ENCODE measurements around the gene GPR146. TPM values are rescaled to one million over a fixed set of nuclear protein-coding genes. Genes with fewer than 3 reads are reported as not detected.

Gene GPR146, protein sequence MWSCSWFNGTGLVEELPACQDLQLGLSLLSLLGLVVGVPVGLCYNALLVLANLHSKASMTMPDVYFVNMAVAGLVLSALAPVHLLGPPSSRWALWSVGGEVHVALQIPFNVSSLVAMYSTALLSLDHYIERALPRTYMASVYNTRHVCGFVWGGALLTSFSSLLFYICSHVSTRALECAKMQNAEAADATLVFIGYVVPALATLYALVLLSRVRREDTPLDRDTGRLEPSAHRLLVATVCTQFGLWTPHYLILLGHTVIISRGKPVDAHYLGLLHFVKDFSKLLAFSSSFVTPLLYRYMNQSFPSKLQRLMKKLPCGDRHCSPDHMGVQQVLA
- 1.2 and 1.6 TPM in 2 replicates for total RNA-seq (ENCODE audit: low replicate concordance)

DNA sequence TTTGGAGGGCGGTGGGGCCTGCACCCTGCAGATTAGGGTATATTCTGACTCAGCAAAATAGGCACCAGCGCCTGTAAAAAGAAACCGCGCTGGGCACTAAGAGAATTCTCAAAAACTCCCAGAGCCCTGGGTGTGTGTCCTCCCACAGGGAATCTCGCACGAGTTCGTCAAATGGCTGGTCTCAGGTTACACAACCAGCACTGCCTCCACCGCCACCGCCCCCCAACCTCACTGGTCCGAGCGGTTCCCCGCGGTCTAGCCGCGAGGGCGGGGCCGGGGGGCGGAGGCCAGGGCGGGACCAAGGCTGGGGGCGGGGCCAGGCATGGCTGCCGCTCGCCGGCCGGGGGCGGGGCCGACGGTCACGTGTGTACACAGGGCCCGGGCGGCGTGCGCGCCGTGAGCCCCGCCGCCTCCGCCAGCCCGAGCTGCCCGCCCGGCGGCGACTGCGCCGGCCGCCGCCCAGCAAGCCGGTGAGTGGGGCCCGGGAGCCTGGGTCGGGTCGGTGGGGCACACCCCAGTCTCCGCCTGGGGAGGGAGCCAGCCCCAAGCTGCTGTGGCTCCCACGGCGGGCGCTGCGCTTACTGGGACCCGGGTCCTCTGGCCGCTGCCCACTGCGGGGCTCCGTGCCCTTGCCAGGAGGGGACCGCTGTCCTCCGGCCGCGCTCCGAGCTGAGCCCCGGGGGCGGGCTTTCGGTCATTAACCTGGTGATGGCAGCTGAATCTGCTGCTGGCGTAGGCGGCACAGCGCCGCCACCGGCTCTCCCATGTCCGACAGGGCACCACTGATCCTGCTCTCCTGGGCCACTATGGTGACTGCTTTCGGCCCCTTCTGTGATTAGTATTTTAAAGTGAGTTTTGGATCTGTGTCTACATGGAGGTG, at the start of gene GPR146:
GPR146 (plus strand) TSS at position 358 of the 880 bp plus-strand sequence. CDS start 12,970 bp downstream, outside the sequence.
- peak; percentile 96 for DNase-seq (ENCODE audit: low read depth)
- TF ChIP-seq, protein P1, sequence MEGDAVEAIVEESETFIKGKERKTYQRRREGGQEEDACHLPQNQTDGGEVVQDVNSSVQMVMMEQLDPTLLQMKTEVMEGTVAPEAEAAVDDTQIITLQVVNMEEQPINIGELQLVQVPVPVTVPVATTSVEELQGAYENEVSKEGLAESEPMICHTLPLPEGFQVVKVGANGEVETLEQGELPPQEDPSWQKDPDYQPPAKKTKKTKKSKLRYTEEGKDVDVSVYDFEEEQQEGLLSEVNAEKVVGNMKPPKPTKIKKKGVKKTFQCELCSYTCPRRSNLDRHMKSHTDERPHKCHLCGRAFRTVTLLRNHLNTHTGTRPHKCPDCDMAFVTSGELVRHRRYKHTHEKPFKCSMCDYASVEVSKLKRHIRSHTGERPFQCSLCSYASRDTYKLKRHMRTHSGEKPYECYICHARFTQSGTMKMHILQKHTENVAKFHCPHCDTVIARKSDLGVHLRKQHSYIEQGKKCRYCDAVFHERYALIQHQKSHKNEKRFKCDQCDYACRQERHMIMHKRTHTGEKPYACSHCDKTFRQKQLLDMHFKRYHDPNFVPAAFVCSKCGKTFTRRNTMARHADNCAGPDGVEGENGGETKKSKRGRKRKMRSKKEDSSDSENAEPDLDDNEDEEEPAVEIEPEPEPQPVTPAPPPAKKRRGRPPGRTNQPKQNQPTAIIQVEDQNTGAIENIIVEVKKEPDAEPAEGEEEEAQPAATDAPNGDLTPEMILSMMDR (IDR thresholded peaks at IDR 0.05; ENCODE audit: insufficient read depth, low read length), result peak; percentile 65
- H3K4me3 ChIP-seq (ENCODE audit: low read depth, low read length), result peak within 1 kb of the TSS; percentile 72

DNA sequence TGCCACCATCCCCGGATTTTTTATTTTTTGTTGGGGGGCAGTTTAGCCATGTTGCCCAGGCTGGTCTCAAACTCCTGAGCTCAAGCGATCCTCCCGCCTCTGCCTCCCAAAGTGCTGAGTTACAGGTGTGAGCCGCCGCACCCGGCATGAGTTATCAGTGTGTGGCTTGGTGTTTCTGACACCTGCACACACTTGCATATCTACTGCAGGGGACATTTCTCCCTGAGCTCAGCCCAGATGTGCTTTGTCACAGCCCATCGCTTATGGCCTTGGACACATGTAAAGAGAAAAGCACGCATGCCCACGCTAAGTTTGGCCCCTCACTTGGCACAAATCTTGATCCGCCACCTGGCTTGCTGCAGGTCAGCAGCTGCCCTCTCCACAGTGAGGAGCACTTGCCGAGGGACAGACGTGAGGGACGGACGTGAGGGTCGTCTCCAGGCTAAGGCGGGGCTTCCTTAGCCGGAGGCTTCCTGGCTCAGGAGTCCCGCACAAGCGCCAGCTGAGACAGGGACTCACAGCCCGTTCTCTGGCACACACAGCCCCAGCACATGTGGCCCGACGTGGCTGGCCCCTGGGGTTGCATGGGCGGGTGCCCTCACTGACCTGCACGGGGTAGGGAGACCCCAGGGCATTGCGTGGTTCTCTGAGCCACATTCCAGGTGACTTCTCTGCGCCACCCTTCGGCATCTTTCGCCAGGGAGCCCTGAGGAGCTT, 49.6 kb upstream of the GPR146 start:
- H3K4me3 ChIP-seq (ENCODE audit: low read depth, low read length), result no peak overlapping the region
- DNase-seq (ENCODE audit: low read depth), result no peak
- TF ChIP-seq, protein P1 (IDR thresholded peaks at IDR 0.05; ENCODE audit: insufficient read depth, low read length), result no peak

DNA sequence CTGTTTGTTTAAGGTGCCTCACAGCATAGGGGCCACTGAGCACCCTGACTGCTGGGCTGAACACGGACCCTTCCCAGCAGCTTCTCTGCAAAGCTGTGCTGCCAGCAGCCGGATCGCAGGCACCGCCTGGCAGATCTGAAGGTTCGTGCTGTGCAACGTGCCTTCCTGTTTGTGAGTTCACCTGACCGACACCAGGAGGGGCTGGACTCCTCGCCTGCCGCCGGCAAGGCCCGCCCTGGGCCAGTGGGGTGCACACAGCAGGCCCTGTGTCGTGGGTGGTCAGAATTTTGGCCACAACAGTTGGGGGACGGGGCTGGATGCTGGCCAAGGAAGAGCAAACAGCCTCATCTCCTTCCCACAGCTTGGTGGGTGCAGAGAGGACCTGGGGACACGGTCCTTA, 48.8 kb upstream of the GPR146 start:
- DNase-seq (ENCODE audit: low read depth), result no peak
- TF ChIP-seq, protein P1 (IDR thresholded peaks at IDR 0.05; ENCODE audit: insufficient read depth, low read length), result no peak
- no peak overlapping the region for H3K4me3 ChIP-seq (ENCODE audit: low read depth, low read length)

DNA sequence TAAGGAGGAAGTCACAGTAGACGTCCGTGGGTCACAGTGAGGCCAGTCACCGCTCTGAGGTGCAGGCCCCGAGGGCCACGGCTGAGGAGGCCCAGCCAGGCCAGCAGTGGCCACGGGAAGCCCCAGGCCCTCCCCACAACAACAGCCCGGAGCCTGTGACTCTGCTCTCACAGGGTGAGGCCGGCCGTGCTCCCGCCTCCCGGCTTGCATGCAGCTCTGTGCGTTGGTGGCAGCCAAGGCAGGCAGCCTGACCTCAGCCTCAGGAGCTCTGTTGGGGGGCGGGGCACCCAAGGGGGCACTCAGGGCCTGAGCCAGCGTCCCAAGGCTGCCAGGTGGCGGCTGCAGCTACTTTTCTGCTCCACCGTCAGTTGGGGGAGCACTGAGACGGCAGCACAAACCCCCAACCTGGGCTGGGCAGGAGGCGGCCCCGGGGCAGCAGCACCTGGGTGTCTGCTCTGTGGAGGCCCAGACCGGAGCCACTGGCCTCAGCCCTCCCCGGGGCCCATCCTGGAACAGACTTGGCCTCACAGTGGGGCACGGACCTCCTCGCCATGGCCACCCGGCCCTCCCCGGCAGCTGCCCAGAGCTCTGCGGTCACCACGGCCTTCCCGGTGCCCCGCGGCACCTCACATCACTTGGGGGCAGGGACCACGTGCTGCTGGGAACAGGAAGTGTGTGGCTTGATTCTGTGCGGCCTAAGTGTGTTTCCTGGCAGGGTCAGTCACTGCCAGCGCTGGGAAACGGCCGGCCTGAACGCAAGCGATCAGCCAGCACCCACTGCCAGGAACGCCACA, 48.1 kb upstream of the GPR146 start:
- TF ChIP-seq, protein P1 (IDR thresholded peaks at IDR 0.05; ENCODE audit: insufficient read depth, low read length), result no peak
- no peak for DNase-seq (ENCODE audit: low read depth)
- H3K4me3 ChIP-seq (ENCODE audit: low read depth, low read length), result no peak overlapping the region

DNA sequence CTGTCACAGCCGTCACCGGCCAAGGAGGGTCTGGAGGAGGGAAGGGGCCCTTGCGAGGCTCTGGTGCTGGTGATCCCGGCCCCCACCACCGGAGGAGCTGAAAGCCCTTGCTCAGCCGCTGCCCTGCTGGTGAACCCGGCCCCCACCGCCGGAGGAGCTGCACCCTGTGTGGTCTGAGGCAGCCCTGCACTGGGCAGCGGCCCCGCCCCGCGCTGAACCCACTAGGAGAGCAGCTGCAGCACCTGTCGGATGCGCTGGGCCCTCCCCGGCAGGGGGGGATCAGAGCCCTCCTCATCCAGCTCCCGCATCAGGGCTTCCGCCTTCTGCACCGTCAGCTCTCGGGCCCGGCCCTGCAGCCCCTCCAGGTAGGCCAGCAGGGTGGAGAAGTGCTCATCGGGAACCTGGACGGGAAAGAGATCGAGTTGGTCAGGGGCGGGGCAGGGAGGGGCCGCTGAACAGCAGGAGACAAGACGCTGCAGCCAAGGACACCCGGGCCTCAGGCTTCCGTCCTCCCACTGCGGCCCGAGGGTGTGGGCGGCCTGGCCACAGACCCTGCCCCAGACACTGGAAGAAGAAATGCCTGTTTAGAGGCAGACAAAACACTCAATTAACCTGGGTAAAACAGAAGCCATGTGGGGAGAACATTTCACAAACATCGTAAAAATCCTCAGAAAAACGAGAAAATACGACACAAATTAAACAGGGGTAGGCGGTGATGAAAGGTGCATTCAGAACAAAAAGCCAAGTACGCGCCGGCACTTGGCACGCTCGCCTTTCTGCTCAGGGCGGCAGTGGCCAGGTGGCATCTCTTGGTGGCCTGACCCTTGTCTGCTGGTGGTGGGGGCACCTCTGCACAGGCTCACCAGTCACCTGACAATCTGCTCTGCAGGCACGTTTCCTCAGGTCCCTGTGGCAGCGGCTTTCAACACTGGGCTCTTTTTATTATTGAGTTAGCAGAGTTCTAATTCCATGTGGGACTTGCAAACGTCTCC, 46.6 kb upstream of the GPR146 start:
- no peak for DNase-seq (ENCODE audit: low read depth)
- no peak overlapping the region for H3K4me3 ChIP-seq (ENCODE audit: low read depth, low read length)
- TF ChIP-seq, protein P1 (IDR thresholded peaks at IDR 0.05; ENCODE audit: insufficient read depth, low read length), result no peak

Data from fibroblast of the aortic adventitia (primary cell).